ENCODE measurements around the gene NADSYN1. TPM values are rescaled to one million over a fixed set of nuclear protein-coding genes. Genes with fewer than 3 reads are reported as not detected.
"Not testable (repeated sequence)": the region's sequence is repeated elsewhere in the genome, so short reads cannot be mapped to it uniquely, and the experiment has no call there.

Gene NADSYN1
- total RNA-seq, 2 experiments from 2014 or later = 70.9 to 122 TPM

GRCh38 chr11:71535825-71536224, 82.8 kb downstream of the NADSYN1 start:
- H3K9me3 ChIP-seq (ENCODE audit: low read length) = no peaks in the 10 kb centered on the region
- TF ChIP-seq EZH2phosphoT487 (IDR thresholded peaks at IDR 0.05; ENCODE audit: borderline replicate concordance, low read depth, low read length) (no peak), CTCF (conservative IDR thresholded peaks at IDR 0.05; ENCODE audit: low read length) (no peak)
- no peak overlapping the region for H2AFZ ChIP-seq (ENCODE audit: low read length)
- H3K9me2 ChIP-seq (ENCODE audit: insufficient read depth, low read length) = no peaks in the 10 kb centered on the region
- ChIA-PET POLR2A (no interaction called here), CTCF (ENCODE audit: unreplicated experiment) (no interaction called here)
- DNase-seq (ENCODE audit: low spot score) = no peak
- no peak overlapping the region for H3K4me3 ChIP-seq (ENCODE audit: low read depth, low read length, poor library complexity, severe bottlenecking)
- BruUV-seq (replicated peaks) = no TSS peak
- no peaks in the 10 kb centered on the region for H3K36me3 ChIP-seq (ENCODE audit: insufficient read depth, low read length)
- H3K27ac ChIP-seq (ENCODE audit: low read depth, low read length, poor library complexity, severe bottlenecking) = no peak overlapping the region
- no peaks in the 10 kb centered on the region for H3K4me1 ChIP-seq (ENCODE audit: insufficient read depth, low read length, poor library complexity, severe bottlenecking)
- H3K79me2 ChIP-seq (ENCODE audit: insufficient read depth, low read depth, low read length) = no peaks in the 10 kb centered on the region
- intact Hi-C loops (cut with micrococcal nuclease; ENCODE audit: unreplicated experiment) = no loop called here
- H4K20me1 ChIP-seq (ENCODE audit: insufficient read depth, low read length) = no peaks in the 10 kb centered on the region
- no peak overlapping the region for H3K4me2 ChIP-seq (ENCODE audit: low read length)

DNA sequence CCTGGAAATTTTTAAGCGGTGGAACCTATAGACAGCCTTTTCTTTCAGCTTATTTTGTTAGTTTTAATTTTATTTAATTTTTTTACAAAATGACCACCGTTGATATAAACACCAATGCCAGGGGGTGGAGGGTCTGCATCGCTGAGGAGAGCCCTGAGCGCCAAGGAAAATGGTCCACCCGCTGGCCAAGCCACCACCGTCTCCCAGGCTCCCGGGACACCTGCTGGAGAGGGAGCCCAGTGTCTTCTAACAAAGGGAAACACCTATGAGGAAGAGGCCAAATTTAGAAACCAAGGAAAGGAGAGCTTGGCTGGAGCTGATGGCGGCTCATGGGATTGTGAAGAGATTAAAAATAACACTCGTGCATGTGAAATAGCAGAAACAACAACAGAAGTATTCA, 84.5 kb downstream of the NADSYN1 start:
- H3K4me3 ChIP-seq (ENCODE audit: low read depth, low read length, poor library complexity, severe bottlenecking) = no peak overlapping the region
- no peak overlapping the region for H3K4me2 ChIP-seq (ENCODE audit: low read length)
- BruUV-seq (replicated peaks) = no TSS peak
- TF ChIP-seq EZH2phosphoT487 (IDR thresholded peaks at IDR 0.05; ENCODE audit: borderline replicate concordance, low read depth, low read length) = no peak
- TF ChIP-seq CTCF (conservative IDR thresholded peaks at IDR 0.05; ENCODE audit: low read length) = no peak
- ChIA-PET CTCF (ENCODE audit: unreplicated experiment) (no interaction called here), POLR2A (no interaction called here)
- no peaks in the 10 kb centered on the region for H3K9me3 ChIP-seq (ENCODE audit: low read length)
- no peaks in the 10 kb centered on the region for H3K9me2 ChIP-seq (ENCODE audit: insufficient read depth, low read length)
- intact Hi-C loops (cut with micrococcal nuclease; ENCODE audit: unreplicated experiment) = no loop called here
- H3K79me2 ChIP-seq (ENCODE audit: insufficient read depth, low read depth, low read length) = no peaks in the 10 kb centered on the region
- H3K4me1 ChIP-seq (ENCODE audit: insufficient read depth, low read length, poor library complexity, severe bottlenecking) = no peaks in the 10 kb centered on the region
- no peak for DNase-seq (ENCODE audit: low spot score)
- no peaks in the 10 kb centered on the region for H3K36me3 ChIP-seq (ENCODE audit: insufficient read depth, low read length)
- no peak overlapping the region for H3K27ac ChIP-seq (ENCODE audit: low read depth, low read length, poor library complexity, severe bottlenecking)
- H4K20me1 ChIP-seq (ENCODE audit: insufficient read depth, low read length) = no peaks in the 10 kb centered on the region
- no peak overlapping the region for H2AFZ ChIP-seq (ENCODE audit: low read length)

DNA sequence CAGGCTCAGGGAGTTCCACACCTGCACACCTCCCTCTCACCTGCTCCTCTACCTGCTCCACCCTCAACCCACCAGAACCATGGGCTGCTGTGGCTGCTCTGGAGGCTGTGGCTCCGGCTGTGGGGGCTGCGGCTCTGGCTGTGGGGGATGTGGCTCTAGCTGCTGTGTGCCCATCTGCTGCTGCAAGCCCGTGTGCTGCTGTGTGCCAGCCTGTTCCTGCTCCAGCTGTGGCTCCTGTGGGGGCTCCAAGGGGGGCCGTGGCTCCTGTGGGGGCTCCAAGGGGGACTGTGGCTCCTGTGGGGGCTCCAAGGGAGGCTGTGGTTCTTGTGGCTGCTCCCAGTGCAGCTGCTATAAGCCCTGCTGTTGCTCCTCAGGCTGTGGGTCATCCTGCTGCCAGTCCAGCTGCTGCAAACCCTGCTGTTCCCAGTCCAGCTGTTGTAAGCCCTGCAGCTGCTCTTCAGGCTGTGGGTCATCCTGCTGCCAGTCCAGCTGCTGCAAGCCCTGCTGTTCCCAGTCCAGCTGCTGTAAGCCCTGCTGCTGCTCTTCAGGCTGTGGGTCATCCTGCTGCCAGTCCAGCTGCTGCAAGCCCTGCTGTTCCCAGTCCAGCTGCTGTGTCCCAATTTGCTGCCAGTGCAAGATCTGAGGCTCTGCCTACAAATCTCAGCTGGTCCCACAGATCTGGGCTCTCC, 85.1 kb downstream of the NADSYN1 start, which contains the start of gene KRTAP5-8:
Gene KRTAP5-8 (plus strand): TSS at position 49 of the 689 bp plus-strand sequence. CDS start 31 bp downstream, at position 80.
- H2AFZ ChIP-seq (ENCODE audit: low read length); H3K4me3 ChIP-seq (ENCODE audit: low read depth, low read length, poor library complexity, severe bottlenecking); H3K36me3 ChIP-seq (ENCODE audit: insufficient read depth, low read length); H3K9me3 ChIP-seq (ENCODE audit: low read length); intact Hi-C loops (cut with micrococcal nuclease; ENCODE audit: unreplicated experiment); H3K9me2 ChIP-seq (ENCODE audit: insufficient read depth, low read length); DNase-seq (ENCODE audit: low spot score); BruUV-seq (replicated peaks); H3K4me2 ChIP-seq (ENCODE audit: low read length); H3K27ac ChIP-seq (ENCODE audit: low read depth, low read length, poor library complexity, severe bottlenecking); H3K4me1 ChIP-seq (ENCODE audit: insufficient read depth, low read length, poor library complexity, severe bottlenecking); POLR2A ChIA-PET; H4K20me1 ChIP-seq (ENCODE audit: insufficient read depth, low read length); CTCF ChIA-PET (ENCODE audit: unreplicated experiment); H3K79me2 ChIP-seq (ENCODE audit: insufficient read depth, low read depth, low read length): not testable (repeated sequence)
